ENCODE data around the gene SLC2A11. TPM values are rescaled to one million over a fixed set of nuclear protein-coding genes. Genes with fewer than 3 reads are reported as not detected.

Gene SLC2A11
- total and polyA plus RNA-seq, 3 donors from 2014 or later, result 14.3 to 22.7 (median 21.8) TPM

- Histone ChIP-seq H3K36me3 (ENCODE audit: low read depth, missing control alignments) (no peaks in the 10 kb centered on the region), H3K4me1 (peaks cover 18% of the 10 kb centered on the region), H3K4me3 (no peak overlapping the region), H3K9me3 (no peaks in the 10 kb centered on the region), H3K27ac (no peak overlapping the region), H3K27me3 (no peaks in the 10 kb centered on the region)
- WGBS, 2 donors, result 74 to 78% methylated on average over 5 of the region's 5 CpGs
- intact Hi-C loops (cut with DNase I; ENCODE audit: low total_unique reads), result no loop called here
- TF ChIP-seq CTCF (IDR thresholded peaks at IDR 0.05), result no peak
- DNase-seq, result no peak
Observed at GRCh38 chr22:23841292-23841691, 16.4 kb upstream of the SLC2A11 start.

DNA sequence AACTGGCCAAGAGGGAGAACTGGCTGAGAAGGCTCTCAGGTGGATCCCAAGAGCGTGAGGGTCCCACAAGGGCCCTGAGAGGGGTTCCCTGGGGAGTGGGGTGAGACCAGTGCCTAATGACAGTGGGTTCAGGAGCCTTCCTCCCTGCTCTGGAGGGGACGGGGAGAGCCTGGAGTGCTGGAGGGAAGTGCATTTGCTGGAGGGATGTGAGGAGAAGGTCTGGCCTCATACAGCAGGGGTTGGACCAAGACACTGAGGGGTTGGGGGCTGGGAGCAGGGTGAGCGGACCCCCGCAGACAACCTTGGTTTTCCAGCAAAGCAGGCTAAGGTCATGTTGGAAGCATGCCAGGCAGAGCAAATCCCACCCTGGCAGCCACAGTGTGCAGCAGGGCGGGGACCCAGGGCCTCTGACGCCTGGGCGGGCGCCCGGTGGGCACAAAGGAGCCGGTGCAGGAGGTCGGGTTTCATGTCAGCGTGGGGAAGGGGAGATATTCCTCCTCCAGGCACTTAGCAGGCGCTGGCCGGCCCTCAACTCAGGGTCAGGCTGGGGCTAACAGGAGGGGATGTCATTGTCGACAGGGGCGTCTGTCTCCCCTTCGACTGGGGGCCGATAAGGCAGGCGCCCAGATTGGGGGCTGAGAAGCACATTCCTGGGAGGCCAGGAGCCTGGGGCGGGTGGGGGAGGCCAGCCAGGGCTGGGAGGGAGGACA lies 15.8 kb upstream of the SLC2A11 start:
- TF ChIP-seq CTCF (IDR thresholded peaks at IDR 0.05) (no peak), POLR2A (IDR thresholded peaks at IDR 0.05) (no peak)
- DNase-seq, result no peak
- no peak overlapping the region for H3K27ac ChIP-seq
- H3K4me3 ChIP-seq, result no peak overlapping the region
- no peaks in the 10 kb centered on the region for H3K9me3 ChIP-seq
- no peaks in the 10 kb centered on the region for H3K36me3 ChIP-seq (ENCODE audit: low read depth, missing control alignments)
- peaks cover 24% of the 10 kb centered on the region for H3K4me1 ChIP-seq
- WGBS, 2 donors, result 69 to 84% methylated on average over 19 to 20 of the region's 20 CpGs
- no peaks in the 10 kb centered on the region for H3K27me3 ChIP-seq
- intact Hi-C loops (cut with DNase I; ENCODE audit: low total_unique reads), result no loop called here

DNA sequence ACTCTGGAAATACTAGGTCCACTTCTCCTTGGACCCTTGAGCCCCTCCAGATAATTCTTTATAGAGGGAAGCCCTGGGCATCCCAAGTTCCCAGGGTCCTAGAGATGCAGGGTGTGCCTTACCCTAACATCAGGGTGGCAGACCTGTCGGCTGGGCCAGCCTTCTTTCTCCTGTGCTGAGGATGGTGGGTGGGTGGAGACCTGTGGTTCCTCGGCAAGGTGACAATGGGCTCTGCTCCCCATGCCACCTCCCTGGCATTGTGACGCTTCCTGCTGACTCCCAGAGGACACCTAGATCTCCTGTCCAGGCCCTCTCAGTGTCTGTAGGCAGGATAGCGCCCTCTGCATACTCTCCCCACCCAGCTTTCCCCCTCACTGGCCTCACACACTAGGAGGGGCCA lies 15.1 kb upstream of the SLC2A11 start:
- Histone ChIP-seq H3K4me1 (peaks cover 26% of the 10 kb centered on the region), H3K4me3 (no peak overlapping the region), H3K36me3 (ENCODE audit: low read depth, missing control alignments) (no peaks in the 10 kb centered on the region), H3K27me3 (no peaks in the 10 kb centered on the region), H3K9me3 (no peaks in the 10 kb centered on the region), H3K27ac (no peak overlapping the region)
- WGBS, 2 donors, result 85 to 88% methylated on average over 3 to 4 of the region's 4 CpGs
- TF ChIP-seq CTCF (IDR thresholded peaks at IDR 0.05) (no peak), POLR2A (IDR thresholded peaks at IDR 0.05) (no peak)
- intact Hi-C loops (cut with DNase I; ENCODE audit: low total_unique reads), result no loop called here
- no peak for DNase-seq

- TF ChIP-seq POLR2A (IDR thresholded peaks at IDR 0.05) (no peak), CTCF (IDR thresholded peaks at IDR 0.05) (no peak)
- no peak for DNase-seq
- Histone ChIP-seq H3K27me3 (no peaks in the 10 kb centered on the region), H3K4me3 (no peak overlapping the region), H3K9me3 (no peaks in the 10 kb centered on the region), H3K36me3 (ENCODE audit: low read depth, missing control alignments) (no peaks in the 10 kb centered on the region), H3K4me1 (peaks cover 24% of the 10 kb centered on the region), H3K27ac (no peak overlapping the region)
- intact Hi-C loops (cut with DNase I; ENCODE audit: low total_unique reads), result loop anchor here (5.0 kb wide), 1 partner anchor 77 kb away; the partner anchor contains the start of gene CHCHD10
- WGBS, 2 donors, result 74 to 79% methylated on average over 8 of the region's 8 CpGs
Observed at GRCh38 chr22:23844739-23845202, 12.9 kb upstream of the SLC2A11 start.
